ENCODE results near the gene PHF2. TPM values are rescaled to one million over a fixed set of nuclear protein-coding genes. Genes with fewer than 3 reads are reported as not detected.

PHF2 gene
- total and polyA plus RNA-seq, 2 of the 4 experiments (the other 2 are of a cell fraction), result 5.9 to 9.5 TPM

DNA sequence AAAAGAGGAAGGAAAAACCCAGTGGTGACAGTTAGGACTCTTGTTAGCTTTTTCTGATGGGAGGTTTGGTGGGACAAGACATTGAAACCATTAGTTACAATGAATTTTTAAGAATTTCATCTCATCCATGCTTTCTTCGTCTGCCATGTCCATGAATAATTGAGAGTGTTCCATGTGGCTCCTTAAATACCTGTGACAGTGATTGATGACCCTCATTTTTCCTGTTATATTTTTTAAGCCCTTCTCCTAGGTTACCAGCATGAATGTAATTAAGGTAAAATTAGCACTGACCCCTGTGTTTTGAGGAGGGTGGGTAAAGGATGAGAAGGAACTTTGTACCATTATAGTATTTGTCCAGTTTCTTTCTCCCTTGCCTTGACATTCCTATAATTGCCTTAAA lies 23.5 kb upstream of the PHF2 start:
- no peak overlapping the region for H2AK9ac ChIP-seq (replicated peaks; ENCODE audit: low read depth, low read length, poor library complexity)
- H3K27me3 ChIP-seq (ENCODE audit: control insufficient read depth, insufficient read depth, low read length), result no peaks in the 10 kb centered on the region
- H3K9ac ChIP-seq (ENCODE audit: low read depth, low read length), result no peak overlapping the region
- no CpG with 5 or more reads among the region's 1 CpG for WGBS, 2 experiments (ENCODE audit: extremely low coverage in 2 of 2, insufficient read length in 1 of 2)
- peaks cover 30% of the 10 kb centered on the region for H3K36me3 ChIP-seq (ENCODE audit: control insufficient read depth, insufficient read depth, low read length)
- H2BK120ac ChIP-seq (ENCODE audit: low read depth, low read length), result no peak overlapping the region
- BruUV-seq (replicated peaks), result no TSS peak
- no peak overlapping the region for H2BK20ac ChIP-seq (ENCODE audit: low read depth, low read length)
- H4K91ac ChIP-seq (ENCODE audit: insufficient read depth, low read depth, low read length), result no peak overlapping the region
- no peak overlapping the region for H3K14ac ChIP-seq (replicated peaks; ENCODE audit: low read depth, low read length)
- no peak overlapping the region for H2AK5ac ChIP-seq (ENCODE audit: low read depth, low read length)
- H3K27ac ChIP-seq (ENCODE audit: insufficient read depth, low read length), result no peak overlapping the region
- no peak overlapping the region for H4K8ac ChIP-seq (ENCODE audit: low read depth in 2 of 2, low read length in 2 of 2)
- CTCF ChIA-PET, result no interaction called here
- intact Hi-C loops (cut with micrococcal nuclease) (no loop called here), in situ Hi-C loops (cut with MboI; ENCODE audit: low sequenced_read_pairs) (loop anchor here (25.0 kb wide), 1 partner anchor 441 kb away; no protein-coding TSS in a partner anchor), dilution Hi-C loops (cut with HindIII; ENCODE audit: low sequenced_read_pairs, unreplicated experiment) (no loop called here)
- no peaks in the 10 kb centered on the region; the same call in 1 of the 2 replicates for H3K9me1 ChIP-seq (ENCODE audit: insufficient read depth, low read length)
- H3K4me3 ChIP-seq (ENCODE audit: insufficient read depth, low read depth, low read length), result no peak overlapping the region
- H4K5ac ChIP-seq (ENCODE audit: low read depth, low read length), result no peak overlapping the region
- H3K4me1 ChIP-seq (ENCODE audit: control insufficient read depth, insufficient read depth, low read length), result no peaks in the 10 kb centered on the region
- DNase-seq (no peak), ATAC-seq (ENCODE audit: low read depth) (no peak)
- no peak overlapping the region for H2BK5ac ChIP-seq (ENCODE audit: low read depth, low read length, poor library complexity, severe bottlenecking)
- no peak overlapping the region for H3K56ac ChIP-seq (ENCODE audit: extremely low read depth, insufficient read depth, low read length)
- H3K4ac ChIP-seq (ENCODE audit: low read depth, low read length), result no peak overlapping the region
- no peaks in the 10 kb centered on the region for H3K9me3 ChIP-seq (ENCODE audit: control insufficient read depth, insufficient read depth, low read length)
- H3K23ac ChIP-seq (ENCODE audit: low read depth, low read length), result no peak overlapping the region
- H2AFZ ChIP-seq (replicated peaks; ENCODE audit: low read length, poor library complexity), result no peak overlapping the region
- no peak overlapping the region for H2BK15ac ChIP-seq (ENCODE audit: low read depth, low read length)
- H3K18ac ChIP-seq (ENCODE audit: low read depth, low read length), result no peak overlapping the region
- no peaks in the 10 kb centered on the region for H4K20me1 ChIP-seq (ENCODE audit: insufficient read depth, low read length)
- peaks cover 3 to 12% of the 10 kb centered on the region in 2 experiments; a peak in 3 of 4 replicates for H3K79me1 ChIP-seq (ENCODE audit: low read depth in 1 of 2, low read length in 2 of 2)
- no peak for TF ChIP-seq RAD21 (IDR thresholded peaks at IDR 0.05; ENCODE audit: low read length)
- TF ChIP-seq, protein P1, sequence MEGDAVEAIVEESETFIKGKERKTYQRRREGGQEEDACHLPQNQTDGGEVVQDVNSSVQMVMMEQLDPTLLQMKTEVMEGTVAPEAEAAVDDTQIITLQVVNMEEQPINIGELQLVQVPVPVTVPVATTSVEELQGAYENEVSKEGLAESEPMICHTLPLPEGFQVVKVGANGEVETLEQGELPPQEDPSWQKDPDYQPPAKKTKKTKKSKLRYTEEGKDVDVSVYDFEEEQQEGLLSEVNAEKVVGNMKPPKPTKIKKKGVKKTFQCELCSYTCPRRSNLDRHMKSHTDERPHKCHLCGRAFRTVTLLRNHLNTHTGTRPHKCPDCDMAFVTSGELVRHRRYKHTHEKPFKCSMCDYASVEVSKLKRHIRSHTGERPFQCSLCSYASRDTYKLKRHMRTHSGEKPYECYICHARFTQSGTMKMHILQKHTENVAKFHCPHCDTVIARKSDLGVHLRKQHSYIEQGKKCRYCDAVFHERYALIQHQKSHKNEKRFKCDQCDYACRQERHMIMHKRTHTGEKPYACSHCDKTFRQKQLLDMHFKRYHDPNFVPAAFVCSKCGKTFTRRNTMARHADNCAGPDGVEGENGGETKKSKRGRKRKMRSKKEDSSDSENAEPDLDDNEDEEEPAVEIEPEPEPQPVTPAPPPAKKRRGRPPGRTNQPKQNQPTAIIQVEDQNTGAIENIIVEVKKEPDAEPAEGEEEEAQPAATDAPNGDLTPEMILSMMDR (conservative IDR thresholded peaks at IDR 0.05; ENCODE audit: low read depth, low read length), result no peak
- no peak for TF ChIP-seq SMC3 (IDR thresholded peaks at IDR 0.05; ENCODE audit: low read depth, low read length)
- no peak for TF ChIP-seq MAFK (IDR thresholded peaks at IDR 0.05; ENCODE audit: low read depth, low read length)
- TF ChIP-seq, protein P2, sequence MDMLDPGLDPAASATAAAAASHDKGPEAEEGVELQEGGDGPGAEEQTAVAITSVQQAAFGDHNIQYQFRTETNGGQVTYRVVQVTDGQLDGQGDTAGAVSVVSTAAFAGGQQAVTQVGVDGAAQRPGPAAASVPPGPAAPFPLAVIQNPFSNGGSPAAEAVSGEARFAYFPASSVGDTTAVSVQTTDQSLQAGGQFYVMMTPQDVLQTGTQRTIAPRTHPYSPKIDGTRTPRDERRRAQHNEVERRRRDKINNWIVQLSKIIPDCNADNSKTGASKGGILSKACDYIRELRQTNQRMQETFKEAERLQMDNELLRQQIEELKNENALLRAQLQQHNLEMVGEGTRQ (IDR thresholded peaks at IDR 0.05; ENCODE audit: low read depth, low read length), result no peak
- no peak for TF ChIP-seq MXI1 (IDR thresholded peaks at IDR 0.05; ENCODE audit: borderline replicate concordance, low read depth, low read length)
- no peak for TF ChIP-seq NFE2L2 (IDR thresholded peaks at IDR 0.05; ENCODE audit: low read depth, low read length)
- no peak for TF ChIP-seq CEBPB (IDR thresholded peaks at IDR 0.05; ENCODE audit: low read depth, low read length)
- no peak for TF ChIP-seq RCOR1 (IDR thresholded peaks at IDR 0.05; ENCODE audit: insufficient replicate concordance, low read length)
- TF ChIP-seq, protein P3, sequence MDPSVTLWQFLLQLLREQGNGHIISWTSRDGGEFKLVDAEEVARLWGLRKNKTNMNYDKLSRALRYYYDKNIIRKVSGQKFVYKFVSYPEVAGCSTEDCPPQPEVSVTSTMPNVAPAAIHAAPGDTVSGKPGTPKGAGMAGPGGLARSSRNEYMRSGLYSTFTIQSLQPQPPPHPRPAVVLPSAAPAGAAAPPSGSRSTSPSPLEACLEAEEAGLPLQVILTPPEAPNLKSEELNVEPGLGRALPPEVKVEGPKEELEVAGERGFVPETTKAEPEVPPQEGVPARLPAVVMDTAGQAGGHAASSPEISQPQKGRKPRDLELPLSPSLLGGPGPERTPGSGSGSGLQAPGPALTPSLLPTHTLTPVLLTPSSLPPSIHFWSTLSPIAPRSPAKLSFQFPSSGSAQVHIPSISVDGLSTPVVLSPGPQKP (IDR thresholded peaks at IDR 0.05; ENCODE audit: borderline replicate concordance, low read depth, low read length), result no peak
- no peak for TF ChIP-seq BHLHE40 (IDR thresholded peaks at IDR 0.05; ENCODE audit: low read depth, low read length)
- POLR2A ChIA-PET (ENCODE audit: unreplicated experiment), result no interaction called here
- H3K4me2 ChIP-seq (ENCODE audit: low read depth, low read length), result no peak overlapping the region
